Fibroblast of villous mesenchyme (primary cell): ENCODE measurements around the gene SNX7. TPM values are rescaled to one million over a fixed set of nuclear protein-coding genes. Genes with fewer than 3 reads are reported as not detected.
A peak's percentile ranks its signal among the peaks of the same experiment; 100 is the strongest.

Experiments used
- DNase-seq: peaks from one replicate; pipeline ENCODE4 v3.0.0-alpha.2; 2010; ENCODE audit warnings: low read depth
- H3K4me3 ChIP-seq: 2 replicates; pipeline ENCODE4 v1.5.1; 2011; ENCODE audit warnings: low read depth, mild to moderate bottlenecking, low read length
- total RNA-seq: library from RNA; depleted of rRNA; stranded (reverse); fragments of >200 nt; gene quantifications from 2 replicates; pipeline ENCODE4 v1.2.3, GENCODE V29; 2012
- TF ChIP-seq, protein P1 (sequence below): IDR thresholded peaks from 2 replicates; pipeline ENCODE4 v1.5.1; 2012; ENCODE audit warnings: low read depth, mild to moderate bottlenecking, low read length; ENCODE audit not compliant: insufficient read depth

Gene SNX7
- total RNA-seq, 1 donor, result 52.7 TPM

DNA sequence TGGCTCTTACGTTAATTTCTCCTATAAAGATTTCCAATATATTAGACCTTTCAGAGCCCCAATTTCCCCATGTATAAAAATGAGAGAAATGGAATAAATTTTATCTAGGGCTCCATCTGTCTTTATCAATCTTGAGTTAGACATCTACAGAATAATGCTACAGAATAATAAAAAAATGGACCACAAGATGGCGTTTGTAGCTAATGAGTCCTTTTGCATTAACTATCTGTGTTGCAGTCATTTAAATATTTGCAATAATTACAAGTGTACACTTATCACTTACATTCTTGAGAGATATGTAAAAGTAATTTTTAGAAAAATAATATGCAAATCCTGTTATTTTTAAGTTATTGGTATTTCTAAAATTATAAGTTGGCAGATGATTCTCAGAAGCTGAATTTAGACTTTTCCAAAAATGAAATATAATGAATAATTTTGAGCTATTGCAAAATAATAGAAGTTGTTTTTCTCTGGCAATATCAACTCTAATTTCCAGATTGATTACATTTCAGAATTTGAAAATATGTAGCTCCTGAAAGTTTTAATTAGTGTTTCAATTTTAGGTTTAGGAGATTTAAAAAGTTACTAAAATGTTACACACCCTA is 87.7 kb downstream of the SNX7 start:
- DNase-seq, result peak; percentile 18
- no peak overlapping the region for H3K4me3 ChIP-seq
- TF ChIP-seq, protein P1, sequence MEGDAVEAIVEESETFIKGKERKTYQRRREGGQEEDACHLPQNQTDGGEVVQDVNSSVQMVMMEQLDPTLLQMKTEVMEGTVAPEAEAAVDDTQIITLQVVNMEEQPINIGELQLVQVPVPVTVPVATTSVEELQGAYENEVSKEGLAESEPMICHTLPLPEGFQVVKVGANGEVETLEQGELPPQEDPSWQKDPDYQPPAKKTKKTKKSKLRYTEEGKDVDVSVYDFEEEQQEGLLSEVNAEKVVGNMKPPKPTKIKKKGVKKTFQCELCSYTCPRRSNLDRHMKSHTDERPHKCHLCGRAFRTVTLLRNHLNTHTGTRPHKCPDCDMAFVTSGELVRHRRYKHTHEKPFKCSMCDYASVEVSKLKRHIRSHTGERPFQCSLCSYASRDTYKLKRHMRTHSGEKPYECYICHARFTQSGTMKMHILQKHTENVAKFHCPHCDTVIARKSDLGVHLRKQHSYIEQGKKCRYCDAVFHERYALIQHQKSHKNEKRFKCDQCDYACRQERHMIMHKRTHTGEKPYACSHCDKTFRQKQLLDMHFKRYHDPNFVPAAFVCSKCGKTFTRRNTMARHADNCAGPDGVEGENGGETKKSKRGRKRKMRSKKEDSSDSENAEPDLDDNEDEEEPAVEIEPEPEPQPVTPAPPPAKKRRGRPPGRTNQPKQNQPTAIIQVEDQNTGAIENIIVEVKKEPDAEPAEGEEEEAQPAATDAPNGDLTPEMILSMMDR, result peak; percentile 46

DNA sequence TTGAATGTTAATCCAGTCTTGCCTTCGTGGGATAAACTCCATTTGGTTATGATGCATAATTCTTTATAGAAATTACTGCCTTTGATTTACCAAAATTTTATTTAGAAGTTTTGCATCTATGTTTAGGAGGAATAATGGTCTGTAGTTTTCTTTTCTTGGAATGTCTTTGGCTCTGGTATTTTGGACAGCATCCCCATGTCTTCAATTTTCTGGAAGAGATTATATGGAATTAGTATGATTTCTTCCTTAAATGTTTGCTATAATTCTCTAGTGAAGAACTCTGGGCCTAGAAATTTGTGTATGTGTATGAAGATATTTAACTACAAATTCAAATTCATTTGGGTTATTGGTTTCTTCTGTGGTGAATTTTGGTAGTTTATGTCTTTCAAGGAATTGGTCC is 92.7 kb downstream of the SNX7 start:
- H3K4me3 ChIP-seq, result no peak overlapping the region
- TF ChIP-seq, protein P1, result no peak
- DNase-seq, result no peak

DNA sequence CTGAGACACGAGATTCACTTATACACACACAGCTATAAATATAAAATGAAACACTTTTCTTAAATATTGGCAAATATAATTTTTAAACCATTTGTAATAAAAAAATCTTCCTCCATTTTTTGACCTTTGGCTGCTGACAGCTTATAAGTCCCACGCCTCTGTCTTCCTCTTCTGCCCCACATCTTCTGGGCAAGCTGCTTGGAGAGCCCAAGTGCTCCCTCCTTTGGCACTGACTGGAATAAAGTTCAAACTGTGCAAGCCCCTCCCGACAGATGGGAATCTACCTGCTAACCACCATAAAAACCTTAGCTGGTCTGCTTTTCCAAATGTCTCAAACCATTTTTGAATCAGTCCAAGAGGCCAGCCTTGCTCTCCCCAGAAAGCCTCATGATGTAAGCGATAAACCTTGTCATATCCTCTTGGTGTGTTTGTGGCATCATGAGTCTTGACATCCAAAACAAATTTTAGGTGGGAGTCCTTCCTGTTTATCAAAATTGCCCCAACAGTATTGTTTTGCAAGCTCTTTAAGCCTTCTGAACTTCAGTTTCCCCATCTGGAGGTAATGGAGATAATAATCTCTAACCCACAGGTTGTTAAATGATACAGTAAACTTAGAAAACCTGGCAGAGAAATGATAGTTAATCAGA is 99.8 kb downstream of the SNX7 start:
- DNase-seq, result peak; percentile 3
- H3K4me3 ChIP-seq, result no peak overlapping the region
- TF ChIP-seq, protein P1, result no peak

DNA sequence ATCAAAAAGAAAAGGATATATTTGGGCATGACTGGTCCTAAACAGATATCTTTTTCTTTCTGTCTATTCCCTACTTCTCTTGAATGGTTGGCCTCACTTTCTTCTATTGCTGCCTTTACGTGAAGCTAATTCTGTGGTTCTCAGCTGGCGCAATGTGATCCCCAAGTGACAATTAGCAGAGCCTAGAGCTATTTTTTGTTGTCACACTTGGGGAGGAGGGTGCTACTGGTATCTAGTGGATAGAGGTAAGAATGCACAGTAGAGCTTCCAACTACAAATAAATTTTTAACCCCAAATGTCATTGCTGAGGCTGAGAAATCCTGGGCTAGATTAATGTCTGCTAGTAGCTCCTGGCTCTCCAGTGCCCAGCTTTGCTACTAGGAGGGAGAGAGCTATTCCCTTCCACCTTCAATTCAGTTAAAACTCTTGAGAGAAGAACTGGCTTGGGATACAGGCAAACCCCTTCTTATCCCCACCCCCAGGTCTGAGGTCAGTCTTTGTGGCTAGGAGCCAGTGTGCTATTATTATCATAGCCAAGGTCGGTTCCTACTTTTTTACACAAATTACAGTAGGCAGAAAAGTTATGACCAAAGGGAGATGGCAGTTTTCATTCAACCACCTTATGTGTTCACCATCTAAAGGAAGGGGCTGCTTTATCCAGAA is 102.1 kb downstream of the SNX7 start:
- DNase-seq, result no peak
- H3K4me3 ChIP-seq, result no peak overlapping the region
- TF ChIP-seq, protein P1, result no peak

DNA sequence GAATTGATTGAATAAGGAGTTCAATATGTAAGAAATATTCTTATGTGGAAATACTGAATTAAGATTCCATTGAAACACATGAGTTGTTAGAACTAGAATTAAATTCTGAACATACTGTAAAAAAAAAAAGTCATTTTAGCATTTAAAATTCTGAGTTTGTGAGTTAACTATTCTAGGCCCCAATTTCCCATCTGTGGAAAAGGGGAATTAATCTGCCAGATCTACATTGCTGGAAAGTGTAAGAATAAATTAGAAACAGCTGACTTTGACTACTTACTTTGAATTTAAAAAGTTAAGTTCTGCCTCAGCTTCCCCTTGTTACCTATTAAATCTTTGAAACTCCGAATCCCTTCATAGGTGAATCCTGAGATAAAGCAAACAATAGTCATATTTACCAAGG is 103.0 kb downstream of the SNX7 start:
- no peak overlapping the region for H3K4me3 ChIP-seq
- DNase-seq, result no peak
- TF ChIP-seq, protein P1, result no peak

DNA sequence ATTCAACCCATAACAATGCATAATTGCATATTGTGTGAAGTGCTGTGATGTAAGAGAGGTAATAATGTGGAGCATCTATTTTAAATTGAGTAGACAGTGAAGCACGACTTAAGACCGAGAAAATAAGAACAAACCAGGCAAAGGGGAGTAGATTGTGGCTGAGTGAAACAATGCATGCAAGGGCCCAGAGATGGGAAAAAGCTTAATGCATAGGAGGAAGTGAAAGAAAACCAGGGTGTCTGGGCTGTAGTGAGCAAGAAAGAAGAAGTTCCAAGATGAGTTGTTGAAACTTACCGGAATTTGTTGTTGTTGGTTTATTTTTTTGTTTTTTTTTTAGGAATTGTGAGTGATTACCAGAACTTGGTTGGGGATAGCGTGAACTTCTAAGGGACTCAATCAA is 104.7 kb downstream of the SNX7 start:
- TF ChIP-seq, protein P1, result no peak
- no peak overlapping the region for H3K4me3 ChIP-seq
- DNase-seq, result no peak

DNA sequence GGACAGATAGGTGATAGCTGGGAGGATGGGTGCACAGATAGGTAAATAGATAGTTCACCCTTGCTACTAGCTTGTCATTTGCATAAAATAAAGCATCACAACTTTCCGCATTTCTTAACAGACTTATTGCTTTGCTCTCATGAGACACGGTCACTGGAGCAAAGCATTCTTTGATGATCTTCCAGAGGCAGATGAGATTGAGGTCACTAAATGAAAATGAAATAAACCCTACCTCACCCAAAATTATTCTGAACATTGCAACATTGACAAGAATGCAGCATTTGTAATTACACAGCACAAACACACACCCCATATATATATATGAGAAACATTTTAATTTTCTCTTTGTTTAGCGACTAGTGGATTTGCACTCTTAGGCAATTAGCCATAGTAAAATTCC is 107.6 kb downstream of the SNX7 start:
- TF ChIP-seq, protein P1, result no peak
- H3K4me3 ChIP-seq, result no peak overlapping the region
- no peak for DNase-seq
